B cell (primary cell): ENCODE data around the gene ZFP1.

ENCODE experiments used
- EZH2 ChIP-seq: IDR thresholded peaks from 2 replicates; pipeline ENCODE4 v1.6.1; 2012; ENCODE audit warnings: borderline replicate concordance, low read depth, mild to moderate bottlenecking, moderate library complexity, low read length; ENCODE audit not compliant: insufficient read depth, poor library complexity, severe bottlenecking
- TF ChIP-seq, protein P1 (sequence below): fragments of 200-600 bp; IDR thresholded peaks from one replicate; pipeline ENCODE4 v1.8.0; 2022; ENCODE audit warnings: antibody characterized with exemption, mild to moderate bottlenecking

GRCh38 chr16:75109732-75110243, 38.5 kb upstream of the ZFP1 start:
- TF ChIP-seq, protein P1, sequence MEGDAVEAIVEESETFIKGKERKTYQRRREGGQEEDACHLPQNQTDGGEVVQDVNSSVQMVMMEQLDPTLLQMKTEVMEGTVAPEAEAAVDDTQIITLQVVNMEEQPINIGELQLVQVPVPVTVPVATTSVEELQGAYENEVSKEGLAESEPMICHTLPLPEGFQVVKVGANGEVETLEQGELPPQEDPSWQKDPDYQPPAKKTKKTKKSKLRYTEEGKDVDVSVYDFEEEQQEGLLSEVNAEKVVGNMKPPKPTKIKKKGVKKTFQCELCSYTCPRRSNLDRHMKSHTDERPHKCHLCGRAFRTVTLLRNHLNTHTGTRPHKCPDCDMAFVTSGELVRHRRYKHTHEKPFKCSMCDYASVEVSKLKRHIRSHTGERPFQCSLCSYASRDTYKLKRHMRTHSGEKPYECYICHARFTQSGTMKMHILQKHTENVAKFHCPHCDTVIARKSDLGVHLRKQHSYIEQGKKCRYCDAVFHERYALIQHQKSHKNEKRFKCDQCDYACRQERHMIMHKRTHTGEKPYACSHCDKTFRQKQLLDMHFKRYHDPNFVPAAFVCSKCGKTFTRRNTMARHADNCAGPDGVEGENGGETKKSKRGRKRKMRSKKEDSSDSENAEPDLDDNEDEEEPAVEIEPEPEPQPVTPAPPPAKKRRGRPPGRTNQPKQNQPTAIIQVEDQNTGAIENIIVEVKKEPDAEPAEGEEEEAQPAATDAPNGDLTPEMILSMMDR = no peak
- no peak for TF ChIP-seq EZH2
